MCF 10A (cell line): ENCODE data around the gene KCNJ6. TPM values are rescaled to one million over a fixed set of nuclear protein-coding genes. Genes with fewer than 3 reads are reported as not detected.

ENCODE experiments used
- BruUV-seq: library from RNA; stranded (reverse); fragments of 400-500 nt; replicated peaks from 2 replicates; lab custom pipeline; 2021; lab: Mats Ljungman, UMichigan
- CTCF ChIA-PET: fragments of 300-600 bp; sonication (Branson Sonifier 250); formaldehyde crosslinking; extraction: SDS; loops from one replicate; lab custom pipeline; 2021; ENCODE audit warnings: antibody characterized with exemption, inconsistent platforms; lab: Yijun Ruan, JAX
- POLR2A ChIA-PET: fragments of 300-600, 350-650 bp; sonication (Branson Sonifier 250); formaldehyde crosslinking; extraction: SDS; loops from one replicate; lab custom pipeline; 2020; ENCODE audit warnings: antibody characterized with exemption, inconsistent platforms; lab: Yijun Ruan, JAX
- DNase-seq: peaks from one replicate; pipeline ENCODE4 v3.0.0-alpha.2; 2018; ENCODE audit not compliant: unreplicated experiment
- H3K27ac Mint-ChIP-seq: one replicate; pipeline ENCODE4 v1.8.0; 2022; ENCODE audit warnings: mild to moderate bottlenecking, low read depth, mixed read lengths; ENCODE audit not compliant: unreplicated experiment
- H3K27me3 Mint-ChIP-seq: one replicate; pipeline ENCODE4 v1.8.0; 2022; ENCODE audit warnings: mixed read lengths; ENCODE audit not compliant: insufficient read depth, unreplicated experiment
- H3K36me3 Mint-ChIP-seq: one replicate; pipeline ENCODE4 v1.8.0; 2022; ENCODE audit warnings: mild to moderate bottlenecking, moderate library complexity, mixed read lengths; ENCODE audit not compliant: insufficient read depth, unreplicated experiment
- H3K4me1 Mint-ChIP-seq: one replicate; pipeline ENCODE4 v1.8.0; 2022; ENCODE audit warnings: mixed read lengths; ENCODE audit not compliant: insufficient read depth, unreplicated experiment
- H3K4me3 Mint-ChIP-seq: one replicate; pipeline ENCODE4 v1.8.0; 2022; ENCODE audit warnings: mild to moderate bottlenecking, moderate library complexity, mixed read lengths; ENCODE audit not compliant: unreplicated experiment
- H3K9me3 Mint-ChIP-seq: one replicate; pipeline ENCODE4 v1.8.0; 2022; ENCODE audit warnings: mixed read lengths; ENCODE audit not compliant: unreplicated experiment
- CTCF ChIP-seq: fragments of 200-600 bp; IDR thresholded peaks from one replicate; pipeline ENCODE4 v1.8.0; 2022; ENCODE audit warnings: antibody characterized with exemption, mild to moderate bottlenecking; ENCODE audit not compliant: unreplicated experiment
- intact Hi-C: fragments of 100-400 bp; cut with micrococcal nuclease; formaldehyde crosslinking; loops from 2 replicates; pipeline ENCODE4 v1.14.1; 2022
- total RNA-seq: library from RNA; stranded (reverse); gene quantifications from 2 replicates; pipeline ENCODE4 v1.2.3, GENCODE V29; 2022

The KCNJ6 gene
- total RNA-seq, 1 experiment from 2014 or later: 0.28 TPM

GRCh38 chr21:37956772-37957171, 40.5 kb upstream of the KCNJ6 start:
- no peak overlapping the region for H3K4me3 Mint-ChIP-seq
- BruUV-seq: no TSS peak
- H3K4me1 Mint-ChIP-seq: no peaks in the 10 kb centered on the region
- no peak for TF ChIP-seq CTCF
- ChIA-PET CTCF (no interaction called here), POLR2A (no interaction called here)
- DNase-seq: no peak
- H3K27ac Mint-ChIP-seq: no peak overlapping the region
- intact Hi-C loops: no loop called here
- H3K9me3 Mint-ChIP-seq: no peaks in the 10 kb centered on the region
- H3K36me3 Mint-ChIP-seq: no peaks in the 10 kb centered on the region
- peaks cover 32% of the 10 kb centered on the region for H3K27me3 Mint-ChIP-seq

GRCh38 chr21:37945036-37945435, 28.8 kb upstream of the KCNJ6 start:
- TF ChIP-seq CTCF: no peak
- CTCF ChIA-PET: interaction anchor here (1.2 kb wide), 1 partner anchor 714 kb away, joined by 3 read pairs; no protein-coding TSS in a partner anchor
- Mint-ChIP-seq H3K36me3 (no peaks in the 10 kb centered on the region), H3K4me1 (no peaks in the 10 kb centered on the region), H3K27ac (no peak overlapping the region), H3K4me3 (no peak overlapping the region), H3K9me3 (no peaks in the 10 kb centered on the region), H3K27me3 (no peaks in the 10 kb centered on the region)
- DNase-seq: no peak
- intact Hi-C loops: no loop called here
- no TSS peak for BruUV-seq
- POLR2A ChIA-PET: no interaction called here

GRCh38 chr21:37944496-37944895, 28.2 kb upstream of the KCNJ6 start:
- no peak for TF ChIP-seq CTCF
- no peak for DNase-seq
- no TSS peak for BruUV-seq
- Mint-ChIP-seq H3K4me3 (no peak overlapping the region), H3K27ac (no peak overlapping the region), H3K4me1 (peaks cover 1% of the 10 kb centered on the region), H3K9me3 (no peaks in the 10 kb centered on the region), H3K36me3 (no peaks in the 10 kb centered on the region), H3K27me3 (no peaks in the 10 kb centered on the region)
- intact Hi-C loops: no loop called here
- ChIA-PET POLR2A (no interaction called here), CTCF (interaction anchor here (1.2 kb wide), 1 partner anchor 713 kb away, joined by 3 read pairs; no protein-coding TSS in a partner anchor)

- H3K4me1 Mint-ChIP-seq: peaks cover 7% of the 10 kb centered on the region
- DNase-seq: no peak
- POLR2A ChIA-PET: no interaction called here
- no peak overlapping the region for H3K4me3 Mint-ChIP-seq
- CTCF ChIA-PET: interaction anchor here (0.6 kb wide), 1 partner anchor 352 kb away, joined by 3 read pairs; no protein-coding TSS in a partner anchor
- no TSS peak for BruUV-seq
- H3K27ac Mint-ChIP-seq: no peak overlapping the region
- H3K27me3 Mint-ChIP-seq: no peaks in the 10 kb centered on the region
- no peak for TF ChIP-seq CTCF
- intact Hi-C loops: no loop called here
- H3K9me3 Mint-ChIP-seq: no peaks in the 10 kb centered on the region
- no peaks in the 10 kb centered on the region for H3K36me3 Mint-ChIP-seq
Observed at GRCh38 chr21:37940691-37941090, 24.4 kb upstream of the KCNJ6 start.
